Measurements from ENCODE around the gene FOXJ3.

DNA sequence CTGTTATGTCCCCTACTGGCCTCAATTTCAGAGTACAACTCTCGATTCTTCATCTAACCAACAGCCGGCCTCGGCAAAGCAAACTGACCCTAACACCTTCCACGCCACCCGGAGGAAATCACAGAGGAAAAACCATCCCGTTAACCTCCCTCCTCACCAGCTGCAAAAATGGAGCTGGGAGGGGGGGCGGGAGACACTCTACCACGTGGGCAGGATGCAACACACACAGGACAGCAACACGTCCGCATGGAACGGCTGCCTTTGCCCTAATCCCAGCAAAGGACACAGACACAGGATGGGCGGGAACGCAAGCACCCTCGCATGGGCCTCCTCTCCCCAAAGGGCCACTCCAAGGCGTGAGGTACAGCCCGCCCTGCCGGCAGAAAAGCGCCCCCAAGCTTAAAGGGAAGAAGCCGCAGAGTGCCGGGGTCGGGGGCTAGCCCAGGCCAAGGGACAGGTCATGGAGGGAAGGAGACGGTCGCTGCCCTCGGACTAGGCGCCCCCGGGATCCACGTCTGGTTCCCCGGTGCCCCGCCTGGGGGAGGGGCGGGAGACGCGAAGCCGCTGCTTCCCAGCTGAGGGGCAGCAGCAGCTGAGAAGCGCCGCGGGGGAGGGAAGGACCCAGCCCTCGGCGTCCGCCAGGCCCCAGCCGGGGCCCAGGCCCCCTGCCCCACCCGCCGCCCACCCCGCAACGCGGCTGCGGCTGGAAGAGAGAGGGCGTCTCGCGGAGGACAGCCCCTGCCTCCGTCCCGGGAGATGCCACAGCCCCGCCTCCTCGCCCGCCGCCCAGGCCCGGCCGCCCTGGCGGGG, 590 bp downstream of the FOXJ3 start:
- TF ChIP-seq, protein P1, sequence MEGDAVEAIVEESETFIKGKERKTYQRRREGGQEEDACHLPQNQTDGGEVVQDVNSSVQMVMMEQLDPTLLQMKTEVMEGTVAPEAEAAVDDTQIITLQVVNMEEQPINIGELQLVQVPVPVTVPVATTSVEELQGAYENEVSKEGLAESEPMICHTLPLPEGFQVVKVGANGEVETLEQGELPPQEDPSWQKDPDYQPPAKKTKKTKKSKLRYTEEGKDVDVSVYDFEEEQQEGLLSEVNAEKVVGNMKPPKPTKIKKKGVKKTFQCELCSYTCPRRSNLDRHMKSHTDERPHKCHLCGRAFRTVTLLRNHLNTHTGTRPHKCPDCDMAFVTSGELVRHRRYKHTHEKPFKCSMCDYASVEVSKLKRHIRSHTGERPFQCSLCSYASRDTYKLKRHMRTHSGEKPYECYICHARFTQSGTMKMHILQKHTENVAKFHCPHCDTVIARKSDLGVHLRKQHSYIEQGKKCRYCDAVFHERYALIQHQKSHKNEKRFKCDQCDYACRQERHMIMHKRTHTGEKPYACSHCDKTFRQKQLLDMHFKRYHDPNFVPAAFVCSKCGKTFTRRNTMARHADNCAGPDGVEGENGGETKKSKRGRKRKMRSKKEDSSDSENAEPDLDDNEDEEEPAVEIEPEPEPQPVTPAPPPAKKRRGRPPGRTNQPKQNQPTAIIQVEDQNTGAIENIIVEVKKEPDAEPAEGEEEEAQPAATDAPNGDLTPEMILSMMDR (IDR thresholded peaks at IDR 0.05; ENCODE audit: low read depth, low read length, poor library complexity, severe bottlenecking), result no peak
- no peak for TF ChIP-seq EZH2phosphoT487 (IDR thresholded peaks at IDR 0.05; ENCODE audit: borderline replicate concordance, low read length)

Data from DOHH2 (cell line).